GM18861 (cell line): ENCODE data around the gene PRPF6.

Source experiments
- ATAC-seq: cut with Tn5 transposase; IDR thresholded peaks from one replicate; pipeline ENCODE4 v1.9.1; 2021; ENCODE audit not compliant: unreplicated experiment

The PRPF6 gene

DNA sequence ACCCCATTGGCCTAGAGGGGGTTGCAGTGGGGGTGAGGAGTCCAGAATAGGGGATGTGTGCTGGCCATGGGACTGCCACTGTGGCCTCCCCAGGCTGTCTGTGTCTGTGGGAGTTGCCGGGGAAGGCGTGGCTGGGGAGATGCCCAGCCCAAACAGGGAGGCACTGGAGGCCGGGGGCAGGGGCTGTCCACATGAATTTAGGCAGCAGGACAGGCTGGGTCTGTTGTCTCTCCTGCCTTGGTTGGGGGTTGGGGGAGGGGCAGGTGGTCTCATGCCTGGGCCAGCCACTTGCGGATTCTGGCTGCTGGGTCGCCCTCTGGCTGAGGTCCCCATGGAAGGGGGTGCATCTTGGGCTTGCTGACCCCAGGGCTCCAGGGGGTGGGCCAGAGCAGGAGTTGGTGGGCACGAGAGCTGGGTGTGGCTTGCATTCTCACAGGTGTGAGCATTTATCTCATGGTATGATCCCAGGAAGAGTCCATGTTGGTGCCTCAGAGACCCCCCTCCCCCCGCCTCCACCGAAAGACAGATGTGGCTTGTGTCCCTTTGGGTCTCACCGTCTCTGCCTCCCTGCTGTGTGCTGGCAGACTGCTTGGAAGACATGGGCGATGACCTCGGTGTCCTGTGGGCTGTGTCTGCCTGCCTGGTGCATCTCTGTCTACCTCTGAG is 64.5 kb downstream of the PRPF6 start:
- ATAC-seq = no peak

- no peak for ATAC-seq
Observed at GRCh38 chr20:64047046-64047389, 66.1 kb downstream of the PRPF6 start.

DNA sequence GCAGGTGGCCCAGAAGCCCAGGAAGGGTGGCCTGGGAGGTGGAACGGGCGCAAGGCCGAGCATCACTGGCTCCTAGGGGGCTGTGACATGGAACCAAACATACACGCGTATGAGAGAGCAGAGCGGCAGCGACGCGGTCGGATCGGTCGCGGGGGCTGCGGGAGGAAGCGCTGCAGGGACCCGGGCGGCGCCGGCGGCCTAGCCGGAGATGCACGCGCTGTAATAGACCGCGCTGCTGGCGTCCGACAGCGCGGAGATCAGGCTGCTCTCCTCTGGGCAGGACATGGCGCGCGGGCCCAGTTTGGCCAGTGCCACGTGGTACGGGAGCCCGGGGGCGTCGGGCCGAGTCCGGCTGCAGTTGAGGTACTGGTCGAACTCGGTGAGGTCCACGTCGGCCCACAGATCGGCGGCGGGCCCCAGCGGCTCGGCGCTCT is 67.1 kb downstream of the PRPF6 start:
- ATAC-seq = no peak

DNA sequence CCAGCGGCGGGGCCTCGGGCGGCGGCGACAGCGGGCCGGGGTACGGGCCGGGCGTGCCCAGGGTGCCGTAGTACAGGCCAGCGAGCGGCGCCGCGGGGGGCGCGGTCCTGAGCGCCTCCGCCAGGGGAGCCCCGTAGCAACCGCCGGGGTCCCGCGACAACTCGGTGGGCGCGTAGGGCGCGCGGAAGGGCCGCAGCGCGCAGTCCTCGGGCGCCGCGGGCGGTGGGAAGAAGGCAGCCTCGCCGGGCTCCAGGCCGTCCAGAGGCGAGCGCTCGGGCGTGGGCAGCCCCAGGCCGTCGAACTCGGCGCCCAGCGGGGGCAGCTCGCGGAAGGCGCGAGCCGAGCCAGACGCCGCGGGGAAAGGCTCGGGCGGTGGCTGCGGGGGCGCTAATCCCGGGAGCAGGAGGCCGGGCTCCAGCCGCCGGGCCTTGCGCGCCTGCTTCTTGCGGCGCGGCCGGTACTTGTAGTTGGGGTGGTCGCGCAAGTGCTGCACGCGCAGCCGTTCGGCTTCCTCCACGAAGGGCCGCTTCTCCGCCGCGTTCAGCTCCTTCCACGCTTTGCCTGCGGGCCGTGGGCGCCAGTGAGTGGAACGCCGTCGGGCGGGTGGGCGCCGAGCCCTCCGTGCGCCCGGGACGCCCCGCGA is 67.6 kb downstream of the PRPF6 start:
- no peak for ATAC-seq

DNA sequence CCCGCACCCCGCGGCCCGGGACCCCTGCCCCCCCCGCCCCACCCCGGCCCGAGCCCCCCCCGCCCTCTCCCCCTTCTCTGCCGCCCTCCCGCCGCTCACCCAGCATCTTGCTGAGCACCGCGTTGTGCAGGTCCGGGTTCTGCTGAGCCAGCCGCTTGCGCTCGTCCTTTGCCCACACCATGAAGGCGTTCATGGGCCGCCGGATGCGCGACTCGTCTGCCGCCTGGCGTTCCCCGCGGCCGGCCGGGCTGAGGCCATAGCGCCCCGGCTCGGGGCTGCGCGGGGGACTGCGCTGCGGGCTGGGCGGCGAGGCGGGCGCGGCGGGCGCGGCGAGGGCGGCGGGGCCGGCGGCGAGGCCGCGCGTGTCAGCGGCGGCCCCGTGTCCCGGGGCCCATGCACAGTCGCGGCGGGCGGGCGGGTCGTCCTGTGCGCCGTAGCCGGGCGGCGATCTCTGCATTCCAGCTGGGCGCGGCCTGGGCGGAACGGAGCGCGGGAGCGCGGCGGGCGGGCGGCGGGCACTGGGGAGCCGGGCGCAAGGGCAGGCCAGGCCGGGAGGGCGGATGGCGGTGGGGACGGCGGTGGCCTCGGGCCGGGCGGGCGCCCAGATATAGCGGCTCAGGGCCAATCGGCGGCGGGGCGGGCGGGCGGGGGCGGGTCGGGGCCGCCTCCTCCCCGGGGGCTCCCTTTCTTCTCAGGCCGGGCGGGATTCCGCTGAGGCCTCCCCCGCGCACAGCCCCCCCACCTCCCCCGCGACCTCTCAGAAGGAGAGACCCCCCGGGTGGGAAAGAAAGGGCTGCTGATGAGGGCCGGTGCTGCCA is 68.3 kb downstream of the PRPF6 start, which contains the start of gene SOX18:
Gene SOX18, minus strand, starts transcription at position 580 of the 818 bp plus-strand sequence. Its CDS starts 123 bp downstream, at position 457.
- ATAC-seq = no peak

- ATAC-seq = no peak
Observed at GRCh38 chr20:64049878-64050260, 68.9 kb downstream of the PRPF6 start.

- no peak for ATAC-seq
Observed at GRCh38 chr20:64050261-64051032, 69.5 kb downstream of the PRPF6 start.

DNA sequence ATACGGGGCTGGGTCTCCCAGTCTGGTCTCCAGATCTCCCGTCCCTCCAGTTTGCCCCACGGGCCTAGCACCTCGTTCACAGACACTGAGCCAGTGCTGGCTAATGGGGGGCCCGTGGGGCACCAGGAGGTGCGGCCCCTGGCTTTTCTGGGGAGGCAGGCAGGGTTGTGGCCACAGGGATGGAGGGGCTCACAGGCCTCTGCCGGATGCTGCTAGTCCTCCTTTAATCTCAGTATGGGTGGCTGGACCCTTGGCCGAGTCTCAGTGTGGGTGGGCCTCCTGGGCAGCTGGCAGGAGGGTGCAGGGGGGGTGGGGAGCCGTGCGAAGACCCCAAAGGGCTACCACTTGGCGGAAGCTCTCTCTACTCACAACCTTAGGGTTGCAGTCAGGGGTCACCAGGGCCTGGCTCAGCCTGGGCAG is 70.1 kb downstream of the PRPF6 start:
- no peak for ATAC-seq

- ATAC-seq = no peak
Observed at GRCh38 chr20:64051561-64052325, 70.8 kb downstream of the PRPF6 start.

GRCh38 chr20:64052326-64052722 is 71.4 kb downstream of the PRPF6 start:
- ATAC-seq = no peak

- ATAC-seq = no peak
Observed at GRCh38 chr20:64052987-64053840, 72.3 kb downstream of the PRPF6 start.

DNA sequence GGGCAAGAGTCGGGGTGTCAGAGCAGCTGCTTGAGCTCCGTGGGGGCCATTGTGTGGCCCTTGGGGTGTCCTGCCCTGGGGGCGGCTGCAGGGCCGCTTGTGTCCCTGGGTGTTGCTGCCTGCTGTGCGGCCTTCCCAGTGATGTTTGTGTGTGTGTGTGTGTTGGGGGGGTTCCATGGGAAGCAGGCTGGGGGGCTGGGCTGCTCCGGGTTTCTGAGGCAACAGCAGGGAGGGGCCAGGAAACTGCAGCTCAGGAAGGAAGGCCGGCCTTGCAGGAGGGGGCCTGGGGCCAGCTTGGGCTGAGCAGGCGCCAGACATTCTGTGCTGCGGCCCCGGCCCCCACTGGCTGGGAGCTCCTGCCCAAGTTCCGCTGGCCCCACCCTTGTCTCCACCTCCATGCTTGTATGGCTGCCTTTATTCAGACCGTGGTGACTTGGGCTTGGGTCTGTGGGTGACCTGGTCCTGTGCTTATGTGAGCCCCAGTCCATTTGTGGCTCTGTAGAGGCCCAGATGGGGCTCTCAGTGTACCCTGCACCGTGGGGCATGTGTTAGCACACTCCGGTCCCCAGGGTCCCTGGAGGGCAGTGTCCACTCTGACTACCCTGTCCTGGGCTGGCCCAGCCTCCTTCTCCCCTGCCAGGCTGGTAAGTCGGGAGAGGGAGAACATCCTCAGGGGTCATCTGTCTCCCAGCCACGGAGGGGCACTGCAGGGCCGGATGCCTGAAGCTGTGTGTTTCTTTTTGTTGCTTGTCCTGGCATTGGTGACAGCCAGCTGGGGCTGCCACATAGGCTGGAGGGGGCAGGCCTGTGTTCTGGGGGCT is 73.1 kb downstream of the PRPF6 start:
- no peak for ATAC-seq

DNA sequence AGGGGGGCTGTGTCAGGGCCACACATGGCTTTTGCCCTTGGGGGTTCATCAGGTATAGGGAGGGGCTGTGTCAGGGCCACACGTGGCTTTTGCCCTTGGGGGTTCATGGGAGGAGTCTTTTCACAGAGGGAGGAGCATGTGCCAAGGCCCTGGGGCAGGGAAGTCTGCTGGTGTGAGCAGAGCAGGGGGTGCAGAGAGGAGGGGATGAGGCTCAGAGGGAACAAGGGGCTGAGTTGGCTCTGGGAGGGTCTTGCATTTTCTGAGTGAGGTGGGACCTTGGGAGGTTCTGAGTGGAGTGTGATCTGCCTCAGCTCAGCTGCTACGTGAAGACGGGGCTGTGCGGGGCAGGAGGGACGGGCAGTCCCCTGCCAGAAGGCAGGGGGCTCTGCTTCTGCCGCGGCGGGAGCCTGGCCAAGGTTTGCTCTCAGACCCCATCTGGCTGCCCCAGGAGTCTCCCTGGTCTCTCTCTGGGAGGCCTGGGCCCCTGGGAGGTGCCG is 74.5 kb downstream of the PRPF6 start:
- ATAC-seq = no peak

- no peak for ATAC-seq
Observed at GRCh38 chr20:64055893-64056638, 75.1 kb downstream of the PRPF6 start.

- no peak for ATAC-seq
Observed at GRCh38 chr20:64056639-64056888, 75.6 kb downstream of the PRPF6 start.

- ATAC-seq = no peak
Observed at GRCh38 chr20:64056889-64057627, 76.1 kb downstream of the PRPF6 start.
